Activated T-helper 17 cell treated with anti-CD3 and anti-CD28 coated beads, Interleukin-2, amount 50 U/mL, for 72 hours (primary cell): Measurements from ENCODE around the gene ZNF735. TPM values are rescaled to one million over a fixed set of nuclear protein-coding genes. Genes with fewer than 3 reads are reported as not detected.
A peak's percentile ranks its signal among the peaks of the same experiment; 100 is the strongest.
"Not testable (repeated sequence)": the region's sequence is repeated elsewhere in the genome, so short reads cannot be mapped to it uniquely, and the experiment has no call there.

ENCODE experiments used
- ATAC-seq: fragments of 150-1000 bp; cut with Tn5 transposase; replicated peaks from 2 replicates; pipeline ENCODE4 v1.10.0; 2021; ENCODE audit warnings: mild to moderate bottlenecking, moderate library complexity
- H3K27ac Mint-ChIP-seq: one replicate; pipeline ENCODE4 v1.8.0; 2022; ENCODE audit warnings: mixed read lengths
- H3K27me3 Mint-ChIP-seq: one replicate; pipeline ENCODE4 v1.8.0; 2022; ENCODE audit warnings: mixed read lengths
- H3K36me3 Mint-ChIP-seq: one replicate; pipeline ENCODE4 v1.8.0; 2022; ENCODE audit warnings: low read depth, mild to moderate bottlenecking, mixed read lengths
- H3K4me1 Mint-ChIP-seq: one replicate; pipeline ENCODE4 v1.8.0; 2022; ENCODE audit warnings: mixed read lengths
- H3K4me3 Mint-ChIP-seq: one replicate; pipeline ENCODE4 v1.8.0; 2022; ENCODE audit warnings: mild to moderate bottlenecking, mixed read lengths
- H3K9me3 Mint-ChIP-seq: one replicate; pipeline ENCODE4 v1.8.0; 2022; ENCODE audit warnings: mixed read lengths
- total RNA-seq, 2 donors: library from RNA; stranded (reverse); gene quantifications; one replicate each; pipeline ENCODE4 v1.2.3, GENCODE V29; 2022

ZNF735 gene
- total RNA-seq, result not detected

GRCh38 chr7:64206903-64207302, at the start of gene ZNF735:
ZNF735 (plus strand) TSS chr7:64207203; CDS start chr7:64207203, 0 bp downstream.
- no peaks in the 10 kb centered on the region for H3K36me3 Mint-ChIP-seq
- no peak within 1 kb of the TSS for H3K27ac Mint-ChIP-seq
- H3K4me3 Mint-ChIP-seq, result no peak within 1 kb of the TSS
- H3K27me3 Mint-ChIP-seq, result no peaks in the 10 kb centered on the region
- no peak for ATAC-seq
- H3K9me3 Mint-ChIP-seq, result peaks cover 3% of the 10 kb centered on the region
- H3K4me1 Mint-ChIP-seq, result no peaks in the 10 kb centered on the region

GRCh38 chr7:64170974-64171373, 36.0 kb upstream of the ZNF735 start:
- not testable (repeated sequence) for H3K4me1 Mint-ChIP-seq, H3K27me3 Mint-ChIP-seq, H3K36me3 Mint-ChIP-seq, H3K4me3 Mint-ChIP-seq, H3K27ac Mint-ChIP-seq, ATAC-seq, H3K9me3 Mint-ChIP-seq

- no peak overlapping the region for H3K4me3 Mint-ChIP-seq
- no peak for ATAC-seq
- no peaks in the 10 kb centered on the region for H3K9me3 Mint-ChIP-seq
- H3K27ac Mint-ChIP-seq, result no peak overlapping the region
- no peaks in the 10 kb centered on the region for H3K36me3 Mint-ChIP-seq
- no peaks in the 10 kb centered on the region for H3K4me1 Mint-ChIP-seq
- H3K27me3 Mint-ChIP-seq, result peaks cover 6% of the 10 kb centered on the region
These were observed 32.7 kb upstream of the ZNF735 start for GRCh38 chr7:64174328-64174727.

- Mint-ChIP-seq H3K4me3 (no peak overlapping the region), H3K9me3 (no peaks in the 10 kb centered on the region), H3K36me3 (no peaks in the 10 kb centered on the region), H3K27me3 (peaks cover 6% of the 10 kb centered on the region), H3K27ac (no peak overlapping the region), H3K4me1 (no peaks in the 10 kb centered on the region)
- no peak for ATAC-seq
These were observed 32.1 kb upstream of the ZNF735 start for GRCh38 chr7:64174941-64175340.

- no peaks in the 10 kb centered on the region for H3K9me3 Mint-ChIP-seq
- no peaks in the 10 kb centered on the region for H3K36me3 Mint-ChIP-seq
- no peaks in the 10 kb centered on the region for H3K4me1 Mint-ChIP-seq
- ATAC-seq, result peak; percentile 58
- H3K27ac Mint-ChIP-seq, result no peak overlapping the region
- H3K4me3 Mint-ChIP-seq, result no peak overlapping the region
- peaks cover 14% of the 10 kb centered on the region for H3K27me3 Mint-ChIP-seq
These were observed 26.0 kb upstream of the ZNF735 start for GRCh38 chr7:64180989-64181388.

GRCh38 chr7:64181586-64181985, 25.4 kb upstream of the ZNF735 start:
- ATAC-seq, result no peak
- Mint-ChIP-seq H3K27ac (no peak overlapping the region), H3K27me3 (peaks cover 14% of the 10 kb centered on the region)

GRCh38 chr7:64182036-64182790, 24.8 kb upstream of the ZNF735 start:
- no peak overlapping the region for H3K27ac Mint-ChIP-seq
- peaks cover 14% of the 10 kb centered on the region for H3K27me3 Mint-ChIP-seq
- no peaks in the 10 kb centered on the region for H3K36me3 Mint-ChIP-seq
- no peaks in the 10 kb centered on the region for H3K4me1 Mint-ChIP-seq
- H3K9me3 Mint-ChIP-seq, result no peaks in the 10 kb centered on the region
- H3K4me3 Mint-ChIP-seq, result no peak overlapping the region
- ATAC-seq, result no peak

More at GRCh38 chr7:64181586-64181985, 25.4 kb upstream of the ZNF735 start:
- Mint-ChIP-seq H3K9me3 (no peaks in the 10 kb centered on the region), H3K4me3 (no peak overlapping the region), H3K36me3 (no peaks in the 10 kb centered on the region), H3K4me1 (no peaks in the 10 kb centered on the region)

- peaks cover 14% of the 10 kb centered on the region for H3K27me3 Mint-ChIP-seq
- H3K4me1 Mint-ChIP-seq, result no peaks in the 10 kb centered on the region
- peak; percentile 47 for ATAC-seq
- no peak overlapping the region for H3K4me3 Mint-ChIP-seq
- no peaks in the 10 kb centered on the region for H3K36me3 Mint-ChIP-seq
- H3K9me3 Mint-ChIP-seq, result no peaks in the 10 kb centered on the region
- H3K27ac Mint-ChIP-seq, result no peak overlapping the region
These were observed 23.8 kb upstream of the ZNF735 start for GRCh38 chr7:64183126-64183742.

- Mint-ChIP-seq H3K27ac (no peak overlapping the region), H3K36me3 (no peaks in the 10 kb centered on the region), H3K4me3 (no peak overlapping the region), H3K9me3 (no peaks in the 10 kb centered on the region), H3K27me3 (peaks cover 11% of the 10 kb centered on the region), H3K4me1 (no peaks in the 10 kb centered on the region)
- no peak for ATAC-seq
These were observed 23.1 kb upstream of the ZNF735 start for GRCh38 chr7:64183827-64184372.

- H3K9me3 Mint-ChIP-seq, result no peaks in the 10 kb centered on the region
- no peaks in the 10 kb centered on the region for H3K4me1 Mint-ChIP-seq
- no peak overlapping the region for H3K27ac Mint-ChIP-seq
- no peak overlapping the region for H3K4me3 Mint-ChIP-seq
- ATAC-seq, result no peak
- no peaks in the 10 kb centered on the region for H3K36me3 Mint-ChIP-seq
- peaks cover 11% of the 10 kb centered on the region for H3K27me3 Mint-ChIP-seq
These were observed 22.6 kb upstream of the ZNF735 start for GRCh38 chr7:64184376-64184775.

GRCh38 chr7:64187408-64187807, 19.6 kb upstream of the ZNF735 start:
- ATAC-seq, result no peak
- Mint-ChIP-seq H3K27ac (no peak overlapping the region), H3K36me3 (no peaks in the 10 kb centered on the region), H3K9me3 (no peaks in the 10 kb centered on the region), H3K4me1 (no peaks in the 10 kb centered on the region), H3K27me3 (no peaks in the 10 kb centered on the region), H3K4me3 (no peak overlapping the region)

- Mint-ChIP-seq H3K9me3 (no peaks in the 10 kb centered on the region), H3K4me3 (no peak overlapping the region), H3K27ac (no peak overlapping the region), H3K36me3 (no peaks in the 10 kb centered on the region), H3K4me1 (no peaks in the 10 kb centered on the region), H3K27me3 (no peaks in the 10 kb centered on the region)
- ATAC-seq, result no peak
These were observed 14.8 kb upstream of the ZNF735 start for GRCh38 chr7:64192148-64192704.

GRCh38 chr7:64192775-64193174, 14.2 kb upstream of the ZNF735 start:
- Mint-ChIP-seq H3K4me1 (no peaks in the 10 kb centered on the region), H3K27me3 (no peaks in the 10 kb centered on the region), H3K9me3 (no peaks in the 10 kb centered on the region), H3K27ac (no peak overlapping the region), H3K36me3 (no peaks in the 10 kb centered on the region), H3K4me3 (no peak overlapping the region)
- no peak for ATAC-seq

- not testable (repeated sequence) for ATAC-seq, H3K27me3 Mint-ChIP-seq, H3K36me3 Mint-ChIP-seq, H3K27ac Mint-ChIP-seq, H3K4me3 Mint-ChIP-seq, H3K4me1 Mint-ChIP-seq
- peaks cover 32% of the 10 kb centered on the region for H3K9me3 Mint-ChIP-seq
These were observed 12.8 kb downstream of the ZNF735 start for GRCh38 chr7:64219710-64220298.
